ENCODE results near the gene SPEN.

SPEN gene

GRCh38 chr1:15981679-15982078 lies 134.2 kb downstream of the SPEN start:
- H3K36me3 ChIP-seq (ENCODE audit: insufficient read depth, low read length) = no peaks in the 10 kb centered on the region
- no peak overlapping the region for H3K4me2 ChIP-seq (ENCODE audit: low read depth, low read length, poor library complexity, severe bottlenecking)
- peaks cover 5% of the 10 kb centered on the region for H3K27me3 ChIP-seq (ENCODE audit: insufficient read depth, low read length, poor library complexity, severe bottlenecking)
- H3F3A ChIP-seq (ENCODE audit: low read depth) = no peaks in the 10 kb centered on the region
- H2AFZ ChIP-seq (ENCODE audit: low read length) = no peak overlapping the region
- TF ChIP-seq CTCF (conservative IDR thresholded peaks at IDR 0.05; ENCODE audit: low read length) (no peak), EZH2phosphoT487 (IDR thresholded peaks at IDR 0.05; ENCODE audit: borderline replicate concordance) (no peak)
- H3K79me2 ChIP-seq (ENCODE audit: insufficient read depth, low read length) = no peaks in the 10 kb centered on the region
- no peaks in the 10 kb centered on the region for H3K9me3 ChIP-seq (ENCODE audit: insufficient read depth, low read depth, low read length)
- no peak overlapping the region for H3K4me3 ChIP-seq (ENCODE audit: low read length, poor library complexity, severe bottlenecking)
- no peaks in the 10 kb centered on the region for H3K9me2 ChIP-seq (replicated peaks; ENCODE audit: low read depth, low read length)
- H3K4me1 ChIP-seq (ENCODE audit: insufficient read depth, low read length, poor library complexity, severe bottlenecking) = no peaks in the 10 kb centered on the region
- H3K9ac ChIP-seq (ENCODE audit: low read depth, low read length, poor library complexity, severe bottlenecking) = no peak overlapping the region
- no peaks in the 10 kb centered on the region for H4K20me1 ChIP-seq (ENCODE audit: insufficient read depth, low read length, poor library complexity, severe bottlenecking)

GRCh38 chr1:15983275-15983674 lies 135.8 kb downstream of the SPEN start:
- Histone ChIP-seq H3K4me1 (ENCODE audit: insufficient read depth, low read length, poor library complexity, severe bottlenecking) (no peaks in the 10 kb centered on the region), H3K79me2 (ENCODE audit: insufficient read depth, low read length) (no peaks in the 10 kb centered on the region)
- TF ChIP-seq EZH2phosphoT487 (IDR thresholded peaks at IDR 0.05; ENCODE audit: borderline replicate concordance) (no peak), CTCF (conservative IDR thresholded peaks at IDR 0.05; ENCODE audit: low read length) (no peak)

GRCh38 chr1:15985611-15986297 lies 138.2 kb downstream of the SPEN start:
- Histone ChIP-seq H3K4me3 (ENCODE audit: low read length, poor library complexity, severe bottlenecking) (no peak overlapping the region), H3F3A (ENCODE audit: low read depth) (no peaks in the 10 kb centered on the region), H3K9me3 (ENCODE audit: insufficient read depth, low read depth, low read length) (no peaks in the 10 kb centered on the region), H3K4me1 (ENCODE audit: insufficient read depth, low read length, poor library complexity, severe bottlenecking) (no peaks in the 10 kb centered on the region), H4K20me1 (ENCODE audit: insufficient read depth, low read length, poor library complexity, severe bottlenecking) (no peaks in the 10 kb centered on the region), H3K9ac (ENCODE audit: low read depth, low read length, poor library complexity, severe bottlenecking) (no peak overlapping the region), H3K27me3 (ENCODE audit: insufficient read depth, low read length, poor library complexity, severe bottlenecking) (peaks cover 5% of the 10 kb centered on the region), H3K36me3 (ENCODE audit: insufficient read depth, low read length) (no peaks in the 10 kb centered on the region), H3K79me2 (ENCODE audit: insufficient read depth, low read length) (no peaks in the 10 kb centered on the region), H2AFZ (ENCODE audit: low read length) (no peak overlapping the region), H3K4me2 (ENCODE audit: low read depth, low read length, poor library complexity, severe bottlenecking) (no peak overlapping the region), H3K9me2 (replicated peaks; ENCODE audit: low read depth, low read length) (no peaks in the 10 kb centered on the region)
- no peak for TF ChIP-seq CTCF (conservative IDR thresholded peaks at IDR 0.05; ENCODE audit: low read length)

More at GRCh38 chr1:15983275-15983674, 135.8 kb downstream of the SPEN start:
- peaks cover 5% of the 10 kb centered on the region for H3K27me3 ChIP-seq (ENCODE audit: insufficient read depth, low read length, poor library complexity, severe bottlenecking)
- H4K20me1 ChIP-seq (ENCODE audit: insufficient read depth, low read length, poor library complexity, severe bottlenecking) = no peaks in the 10 kb centered on the region
- no peak overlapping the region for H3K4me2 ChIP-seq (ENCODE audit: low read depth, low read length, poor library complexity, severe bottlenecking)
- no peaks in the 10 kb centered on the region for H3K36me3 ChIP-seq (ENCODE audit: insufficient read depth, low read length)
- no peak overlapping the region for H2AFZ ChIP-seq (ENCODE audit: low read length)
- no peak overlapping the region for H3K9ac ChIP-seq (ENCODE audit: low read depth, low read length, poor library complexity, severe bottlenecking)
- H3F3A ChIP-seq (ENCODE audit: low read depth) = no peaks in the 10 kb centered on the region
- H3K4me3 ChIP-seq (ENCODE audit: low read length, poor library complexity, severe bottlenecking) = no peak overlapping the region
- no peaks in the 10 kb centered on the region for H3K9me2 ChIP-seq (replicated peaks; ENCODE audit: low read depth, low read length)
- no peaks in the 10 kb centered on the region for H3K9me3 ChIP-seq (ENCODE audit: insufficient read depth, low read depth, low read length)
